HUES48 (cell line): ENCODE data around the gene AFAP1.

ENCODE experiments used
- H3K27ac ChIP-seq: one replicate; pipeline ENCODE4 v1.7.0; 2013; ENCODE audit warnings: low read depth, low read length, inconsistent platforms
- H3K27me3 ChIP-seq: 2 replicates; pipeline ENCODE4 v1.6.1; 2013; ENCODE audit warnings: mild to moderate bottlenecking, low read length; ENCODE audit not compliant: control insufficient read depth, insufficient read depth
- H3K36me3 ChIP-seq: 2 replicates; pipeline ENCODE4 v1.6.1; 2013; ENCODE audit warnings: low read length; ENCODE audit not compliant: control insufficient read depth, insufficient read depth
- H3K4me1 ChIP-seq: 2 replicates; pipeline ENCODE4 v1.6.1; 2013; ENCODE audit warnings: mild to moderate bottlenecking, low read length; ENCODE audit not compliant: control insufficient read depth, insufficient read depth
- H3K4me3 ChIP-seq: 2 replicates; pipeline ENCODE4 v1.5.1; 2013; ENCODE audit warnings: mild to moderate bottlenecking, low read depth, low read length
- H3K9ac ChIP-seq: 2 replicates; pipeline ENCODE4 v1.6.1; 2013; ENCODE audit warnings: mild to moderate bottlenecking, low read depth, low read length, moderate library complexity
- H3K9me3 ChIP-seq: 2 replicates; pipeline ENCODE4 v1.6.1; 2013; ENCODE audit warnings: low read length; ENCODE audit not compliant: control insufficient read depth, insufficient read depth

Gene AFAP1

GRCh38 chr4:7939377-7940108, at the start of gene AFAP1:
Gene AFAP1 (minus strand): TSS chr4:7939861. CDS start chr4:7872078, 67,783 bp downstream.
- peak within 1 kb of the TSS; percentile 54 for H3K27ac ChIP-seq
- H3K9ac ChIP-seq: peak within 1 kb of the TSS; percentile 42; the same call in 1 of the 2 replicates
- H3K9me3 ChIP-seq: no peaks in the 10 kb centered on the region
- H3K36me3 ChIP-seq: no peaks in the 10 kb centered on the region
- peaks cover 10% of the 10 kb centered on the region; the same call in 1 of the 2 replicates for H3K27me3 ChIP-seq
- H3K4me3 ChIP-seq: peak within 1 kb of the TSS; percentile 75
- H3K4me1 ChIP-seq: peaks cover 25% of the 10 kb centered on the region

- Histone ChIP-seq H3K27ac (no peak overlapping the region), H3K9ac (no peak overlapping the region)
Observed at GRCh38 chr4:7988437-7988836, 48.8 kb upstream of the AFAP1 start.

GRCh38 chr4:7987148-7987989, 47.7 kb upstream of the AFAP1 start:
- no peak overlapping the region for H3K27ac ChIP-seq
- H3K36me3 ChIP-seq: no peaks in the 10 kb centered on the region
- H3K4me3 ChIP-seq: no peak overlapping the region
- H3K4me1 ChIP-seq: no peaks in the 10 kb centered on the region
- no peaks in the 10 kb centered on the region for H3K27me3 ChIP-seq
- H3K9me3 ChIP-seq: no peaks in the 10 kb centered on the region
- no peak overlapping the region for H3K9ac ChIP-seq

More at GRCh38 chr4:7988437-7988836, 48.8 kb upstream of the AFAP1 start:
- H3K9me3 ChIP-seq: no peaks in the 10 kb centered on the region
- H3K4me1 ChIP-seq: no peaks in the 10 kb centered on the region
- H3K36me3 ChIP-seq: no peaks in the 10 kb centered on the region
- H3K4me3 ChIP-seq: no peak overlapping the region
- no peaks in the 10 kb centered on the region for H3K27me3 ChIP-seq

- H3K9me3 ChIP-seq: no peaks in the 10 kb centered on the region
- no peaks in the 10 kb centered on the region for H3K4me1 ChIP-seq
- H3K9ac ChIP-seq: no peak overlapping the region
- no peaks in the 10 kb centered on the region for H3K27me3 ChIP-seq
- no peaks in the 10 kb centered on the region for H3K36me3 ChIP-seq
- no peak overlapping the region for H3K4me3 ChIP-seq
- H3K27ac ChIP-seq: no peak overlapping the region
Observed at GRCh38 chr4:7985891-7986441, 46.3 kb upstream of the AFAP1 start.

- no peaks in the 10 kb centered on the region for H3K36me3 ChIP-seq
- peaks cover 2% of the 10 kb centered on the region; the same call in 1 of the 2 replicates for H3K4me1 ChIP-seq
- H3K9me3 ChIP-seq: no peaks in the 10 kb centered on the region
- H3K4me3 ChIP-seq: no peak overlapping the region
- H3K27ac ChIP-seq: no peak overlapping the region
- H3K27me3 ChIP-seq: no peaks in the 10 kb centered on the region
- no peak overlapping the region for H3K9ac ChIP-seq
Observed at GRCh38 chr4:7985072-7985471, 45.4 kb upstream of the AFAP1 start.

GRCh38 chr4:7984286-7984925, 44.7 kb upstream of the AFAP1 start:
- Histone ChIP-seq H3K4me3 (no peak overlapping the region), H3K27ac (no peak overlapping the region), H3K27me3 (no peaks in the 10 kb centered on the region), H3K9me3 (no peaks in the 10 kb centered on the region), H3K9ac (no peak overlapping the region), H3K4me1 (peaks cover 9% of the 10 kb centered on the region), H3K36me3 (no peaks in the 10 kb centered on the region)

- Histone ChIP-seq H3K4me3 (no peak overlapping the region), H3K36me3 (no peaks in the 10 kb centered on the region), H3K27me3 (no peaks in the 10 kb centered on the region), H3K9ac (no peak overlapping the region; the same call in 1 of the 2 replicates), H3K4me1 (peaks cover 20% of the 10 kb centered on the region), H3K27ac (no peak overlapping the region), H3K9me3 (no peaks in the 10 kb centered on the region)
Observed at GRCh38 chr4:7983296-7983695, 43.6 kb upstream of the AFAP1 start.

- Histone ChIP-seq H3K27ac (no peak overlapping the region), H3K4me3 (no peak overlapping the region), H3K4me1 (peaks cover 24% of the 10 kb centered on the region), H3K27me3 (no peaks in the 10 kb centered on the region), H3K9me3 (no peaks in the 10 kb centered on the region), H3K9ac (no peak overlapping the region), H3K36me3 (no peaks in the 10 kb centered on the region)
Observed at GRCh38 chr4:7981738-7982394, 42.2 kb upstream of the AFAP1 start.

- peak overlapping the region; percentile 22; the same call in 1 of the 2 replicates for H3K9ac ChIP-seq
- H3K4me3 ChIP-seq: no peak overlapping the region
- H3K9me3 ChIP-seq: no peaks in the 10 kb centered on the region
- no peaks in the 10 kb centered on the region for H3K36me3 ChIP-seq
- no peaks in the 10 kb centered on the region for H3K27me3 ChIP-seq
- peak overlapping the region; percentile 67 for H3K27ac ChIP-seq
- peaks cover 24% of the 10 kb centered on the region for H3K4me1 ChIP-seq
Observed at GRCh38 chr4:7980036-7980435, 40.4 kb upstream of the AFAP1 start.

- no peak overlapping the region for H3K4me3 ChIP-seq
- no peaks in the 10 kb centered on the region for H3K36me3 ChIP-seq
- H3K27ac ChIP-seq: peak overlapping the region; percentile 67
- H3K9ac ChIP-seq: peak overlapping the region; percentile 22; the same call in 1 of the 2 replicates
- H3K27me3 ChIP-seq: no peaks in the 10 kb centered on the region
- no peaks in the 10 kb centered on the region for H3K9me3 ChIP-seq
- peaks cover 24% of the 10 kb centered on the region for H3K4me1 ChIP-seq
Observed at GRCh38 chr4:7979652-7979968, 39.9 kb upstream of the AFAP1 start.
